HG02973 (cell line): ENCODE results near the gene TUBB2B.
"Not testable (repeated sequence)": the region's sequence is repeated elsewhere in the genome, so short reads cannot be mapped to it uniquely, and the experiment has no call there.

Experiments
- ATAC-seq: cut with Tn5 transposase; IDR thresholded peaks from one replicate; pipeline ENCODE4 v1.9.1; 2021; ENCODE audit warnings: moderate library complexity; ENCODE audit not compliant: unreplicated experiment

Gene TUBB2B

GRCh38 chr6:3212261-3212660 lies 15.2 kb downstream of the TUBB2B start:
- ATAC-seq: no peak

- ATAC-seq: no peak
Measured at GRCh38 chr6:3211681-3212080, 15.8 kb downstream of the TUBB2B start.

DNA sequence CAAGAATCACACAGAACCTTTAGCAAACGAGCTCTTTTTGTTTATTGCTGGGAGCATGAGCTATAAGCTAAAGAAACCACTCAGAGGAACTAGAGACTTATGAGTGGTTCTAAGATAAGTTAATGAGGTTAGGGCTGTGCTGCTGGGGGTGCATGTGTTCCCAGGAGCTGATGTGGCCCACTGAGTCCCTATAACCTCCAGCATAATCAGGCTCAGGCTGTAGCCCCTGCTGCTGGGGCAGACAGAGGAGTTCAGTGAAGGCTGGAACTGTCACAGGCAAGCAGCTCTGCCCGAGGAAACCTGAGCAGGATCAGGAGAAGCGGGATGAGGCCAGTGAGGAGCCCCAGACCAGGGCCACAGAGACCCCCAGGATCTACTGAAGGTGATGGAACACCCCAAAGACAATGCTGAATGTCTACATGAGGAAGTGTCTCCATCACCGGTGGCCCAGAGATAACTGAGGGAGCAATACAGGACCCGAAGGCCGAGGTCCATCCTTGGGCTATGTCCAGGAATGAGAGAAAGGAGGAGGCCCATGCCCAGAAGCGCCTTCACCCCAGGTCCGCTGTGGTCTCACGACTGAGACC lies 17.3 kb downstream of the TUBB2B start:
- no peak for ATAC-seq

DNA sequence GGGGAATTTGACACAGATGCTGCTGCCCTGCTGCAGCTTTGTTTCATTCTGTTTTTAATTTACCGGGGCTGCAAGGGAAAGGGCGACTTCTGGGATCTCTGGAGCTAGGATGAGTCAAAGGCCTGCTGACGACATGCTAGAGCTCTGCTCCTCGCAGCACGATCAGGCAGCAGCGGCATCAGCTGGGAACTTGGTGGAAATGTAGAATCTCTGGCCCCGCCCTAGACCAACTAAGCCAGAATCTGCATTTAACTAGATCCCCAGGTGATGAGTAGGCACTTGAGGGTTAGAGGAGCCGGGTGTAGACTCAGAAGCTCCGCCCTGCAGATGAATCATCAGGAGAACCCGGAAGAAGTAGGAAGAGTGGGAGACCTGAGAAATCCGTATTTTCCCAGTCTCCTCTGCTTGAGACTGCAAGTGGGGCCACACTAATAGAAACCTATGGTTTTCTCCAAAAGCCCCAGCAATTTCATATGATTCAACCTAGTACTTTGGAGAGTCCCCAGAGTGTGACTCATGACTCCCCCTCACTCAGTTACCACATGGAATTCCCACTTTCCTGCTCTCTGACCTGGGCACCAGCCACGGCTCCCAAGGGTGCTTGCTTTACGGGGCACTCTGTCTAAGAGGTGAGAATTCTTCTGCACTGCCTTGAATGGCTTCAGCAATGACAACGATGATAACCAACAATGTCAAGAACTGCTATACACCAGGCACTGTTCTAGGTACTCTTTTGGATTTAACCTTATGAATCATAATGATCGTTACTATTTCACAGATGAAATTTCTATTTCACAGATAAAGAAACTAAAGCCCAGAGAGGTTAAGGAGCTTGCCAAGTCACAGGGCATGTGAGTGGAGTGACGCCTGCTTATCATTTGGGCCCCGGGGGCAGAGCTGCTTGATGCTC lies 18.1 kb downstream of the TUBB2B start:
- peak; percentile 46 for ATAC-seq

GRCh38 chr6:3208775-3209113 lies 18.7 kb downstream of the TUBB2B start:
- no peak for ATAC-seq

GRCh38 chr6:3208098-3208774 lies 19.2 kb downstream of the TUBB2B start:
- no peak for ATAC-seq

- ATAC-seq: no peak
Measured at GRCh38 chr6:3206339-3207015, 21.0 kb downstream of the TUBB2B start.

- no peak for ATAC-seq
Measured at GRCh38 chr6:3205913-3206312, 21.5 kb downstream of the TUBB2B start.

DNA sequence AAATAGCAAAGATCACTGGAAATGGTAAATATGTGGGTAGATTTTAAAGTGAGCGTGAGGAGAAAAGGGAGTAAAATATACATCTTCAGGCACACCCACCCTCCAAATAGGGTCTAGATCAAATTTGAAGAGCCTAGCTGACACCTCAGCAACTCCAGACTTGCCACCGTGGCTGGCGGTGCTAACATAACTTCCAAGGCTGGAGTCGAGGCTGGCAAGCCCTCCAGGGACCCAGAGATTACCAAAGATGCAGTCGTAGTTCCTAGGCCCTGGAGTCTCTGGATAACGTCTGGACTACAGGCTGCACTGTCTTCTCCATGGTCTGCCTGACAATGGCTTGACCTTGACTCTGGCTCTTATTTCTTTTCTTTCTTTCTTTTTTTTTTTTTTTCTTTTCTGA lies 22.5 kb downstream of the TUBB2B start:
- no peak for ATAC-seq

GRCh38 chr6:3202999-3203696 lies 24.3 kb downstream of the TUBB2B start:
- no peak for ATAC-seq

DNA sequence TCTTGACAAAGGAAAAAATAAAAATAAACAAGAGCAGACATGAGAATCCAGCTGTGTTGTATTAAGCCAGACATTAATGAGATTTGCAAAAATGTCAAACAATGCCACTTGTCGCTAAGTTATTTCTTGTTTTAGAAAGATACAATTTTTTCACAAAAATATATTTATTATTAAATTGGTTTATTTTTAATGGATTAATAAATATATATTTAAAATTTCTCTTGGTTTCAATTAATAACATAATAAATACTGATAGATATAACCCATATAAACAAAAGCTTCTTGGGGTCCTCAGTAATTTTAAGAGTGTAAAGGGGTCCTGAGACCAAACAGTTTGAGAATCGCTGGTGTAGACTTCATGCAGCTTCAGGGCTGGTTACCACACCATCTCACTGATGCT lies 26.1 kb downstream of the TUBB2B start:
- no peak for ATAC-seq

- ATAC-seq: no peak
Measured at GRCh38 chr6:3200682-3201081, 26.8 kb downstream of the TUBB2B start.

DNA sequence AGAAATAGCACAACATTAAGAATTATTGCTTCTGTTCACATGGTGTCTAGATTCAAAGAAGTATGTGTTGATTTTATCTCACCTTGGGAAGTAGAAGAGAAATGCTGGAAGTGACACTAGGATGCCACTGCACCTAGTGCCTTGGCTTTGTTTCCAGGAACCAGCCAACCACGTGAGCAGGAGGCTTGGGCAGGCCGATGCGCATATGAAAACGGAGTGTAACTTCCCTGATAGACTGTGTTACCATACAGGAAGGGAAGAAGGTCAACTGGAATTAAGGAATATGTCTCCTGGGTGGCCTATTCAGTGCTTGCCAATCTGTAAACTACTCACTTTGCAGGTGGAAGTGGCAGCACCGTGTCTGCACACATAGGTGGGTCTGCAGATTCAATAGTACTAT lies 28.1 kb downstream of the TUBB2B start:
- no peak for ATAC-seq

DNA sequence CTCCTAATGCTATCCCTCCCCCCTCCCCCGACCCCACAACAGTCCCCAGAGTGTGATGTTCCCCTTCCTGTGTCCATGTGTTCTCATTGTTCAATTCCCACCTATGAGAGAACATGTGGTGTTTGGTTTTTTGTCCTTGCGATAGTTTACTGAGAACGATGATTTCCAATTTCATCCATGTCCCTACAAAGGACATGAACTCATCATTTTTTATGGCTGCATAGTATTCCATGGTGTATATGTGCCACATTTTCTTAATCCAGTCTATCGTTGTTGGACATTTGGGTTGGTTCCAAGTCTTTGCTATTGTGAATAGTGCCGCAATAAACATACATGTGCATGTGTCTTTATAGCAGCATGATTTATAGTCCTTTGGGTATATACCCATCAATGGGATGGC lies 29.7 kb downstream of the TUBB2B start:
- not testable (repeated sequence) for ATAC-seq

DNA sequence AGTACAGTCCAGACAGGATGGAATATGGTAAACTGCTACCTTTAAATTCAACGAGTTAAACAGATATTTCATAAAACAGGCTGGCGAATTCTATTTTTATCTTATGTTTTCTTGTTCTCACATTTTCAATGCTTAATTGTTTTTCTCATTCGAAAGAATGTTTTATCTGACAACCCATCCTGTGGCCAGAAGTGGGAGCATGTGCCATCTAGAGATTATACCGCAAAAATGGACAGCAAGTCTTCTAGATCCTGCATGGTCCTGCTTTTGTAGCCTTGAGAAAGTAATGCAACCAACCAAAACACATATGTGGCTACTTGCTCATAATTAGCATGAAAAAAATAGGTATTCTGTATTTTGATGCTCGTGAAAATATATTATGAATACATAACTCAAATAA lies 30.7 kb downstream of the TUBB2B start:
- no peak for ATAC-seq

DNA sequence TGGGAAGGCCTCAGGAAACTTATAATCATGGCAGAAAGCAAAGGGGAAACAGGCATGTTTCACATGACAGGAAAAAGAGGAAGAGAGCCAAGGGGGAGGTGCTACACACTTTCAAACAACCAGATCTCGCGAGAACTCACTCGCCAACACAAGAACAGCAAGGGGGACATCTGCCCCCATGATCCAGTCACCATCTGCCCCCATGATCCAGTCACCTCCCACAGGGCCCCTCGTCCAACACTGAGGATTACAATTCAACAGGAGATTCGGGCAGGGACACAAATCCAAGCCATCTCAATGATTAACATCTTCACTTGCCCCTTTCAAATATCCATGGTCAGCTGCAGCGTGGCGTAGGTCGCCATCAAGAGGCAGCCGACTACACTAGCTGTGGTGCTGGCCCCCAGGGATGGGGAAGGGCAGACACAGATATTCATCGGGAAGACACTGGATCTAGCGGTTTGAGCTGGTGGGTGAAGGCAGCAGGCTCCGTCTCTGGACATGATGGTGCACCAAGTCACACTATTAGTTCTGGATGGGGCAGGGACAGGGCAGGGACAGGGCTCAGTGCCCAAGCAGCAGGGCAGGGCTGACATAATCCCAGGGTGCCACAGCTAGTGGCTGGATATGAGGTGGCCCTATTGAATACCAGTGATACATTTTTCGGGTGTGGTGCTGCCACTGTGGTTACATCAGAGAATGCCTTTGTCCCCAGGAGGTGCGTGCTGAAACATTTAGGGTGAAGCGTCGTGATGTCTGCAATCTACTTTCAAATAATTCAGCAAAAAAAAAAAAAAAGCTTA lies 31.6 kb downstream of the TUBB2B start:
- ATAC-seq: no peak

DNA sequence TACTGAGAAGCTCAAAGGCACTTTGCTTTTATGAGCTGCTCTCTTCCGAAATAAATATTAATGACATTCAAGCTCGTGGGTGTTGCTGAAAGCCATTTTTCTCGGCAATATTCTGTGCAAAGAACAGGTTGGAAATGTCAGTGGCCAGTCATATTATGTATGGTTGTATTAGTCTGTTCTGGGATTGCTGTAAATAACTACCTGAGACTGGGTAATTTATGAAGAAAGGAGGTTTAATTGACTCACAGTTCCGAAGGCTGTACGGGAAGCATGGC lies 32.1 kb downstream of the TUBB2B start:
- ATAC-seq: no peak

DNA sequence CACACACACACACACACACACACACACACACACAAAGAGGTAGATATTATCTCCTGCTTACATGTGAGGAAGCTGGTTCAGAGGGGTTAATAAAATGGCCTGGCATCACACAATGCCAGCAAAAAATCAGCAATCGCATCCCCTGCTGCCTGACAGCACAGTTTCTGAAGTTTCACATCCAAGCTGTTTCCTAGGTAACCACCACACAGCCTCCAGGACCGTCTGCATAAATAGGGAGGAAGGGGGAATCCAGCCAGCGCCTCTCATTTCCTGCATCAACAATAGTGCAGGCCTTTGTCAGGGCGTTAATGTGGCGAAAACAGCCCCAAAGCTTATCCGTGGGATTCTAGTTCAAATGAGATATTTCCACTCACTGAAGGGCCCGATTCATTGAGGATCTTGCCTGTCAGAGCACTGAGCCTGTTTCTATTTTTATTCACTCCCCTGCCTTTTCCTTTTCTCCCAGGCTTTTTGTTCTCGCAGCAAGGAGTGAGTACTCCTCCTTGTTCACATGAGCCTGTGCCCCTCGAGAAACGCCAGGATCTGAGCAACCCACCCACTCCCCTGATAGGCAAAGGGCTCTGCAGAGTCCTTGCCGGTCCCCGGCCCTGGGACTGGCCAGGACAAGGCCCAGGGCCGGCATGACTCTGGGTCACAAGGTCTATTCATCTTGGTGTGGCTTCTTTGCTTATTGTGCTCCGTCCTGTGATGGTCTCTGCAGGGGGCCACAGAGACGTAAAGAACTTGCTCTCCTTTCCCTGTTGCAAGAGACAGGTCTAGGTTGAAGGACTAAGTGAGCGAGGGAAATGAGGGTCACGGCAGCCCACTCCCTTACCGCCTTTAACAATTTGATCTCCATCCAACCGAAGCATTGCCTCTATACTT lies 32.7 kb downstream of the TUBB2B start:
- ATAC-seq: no peak

DNA sequence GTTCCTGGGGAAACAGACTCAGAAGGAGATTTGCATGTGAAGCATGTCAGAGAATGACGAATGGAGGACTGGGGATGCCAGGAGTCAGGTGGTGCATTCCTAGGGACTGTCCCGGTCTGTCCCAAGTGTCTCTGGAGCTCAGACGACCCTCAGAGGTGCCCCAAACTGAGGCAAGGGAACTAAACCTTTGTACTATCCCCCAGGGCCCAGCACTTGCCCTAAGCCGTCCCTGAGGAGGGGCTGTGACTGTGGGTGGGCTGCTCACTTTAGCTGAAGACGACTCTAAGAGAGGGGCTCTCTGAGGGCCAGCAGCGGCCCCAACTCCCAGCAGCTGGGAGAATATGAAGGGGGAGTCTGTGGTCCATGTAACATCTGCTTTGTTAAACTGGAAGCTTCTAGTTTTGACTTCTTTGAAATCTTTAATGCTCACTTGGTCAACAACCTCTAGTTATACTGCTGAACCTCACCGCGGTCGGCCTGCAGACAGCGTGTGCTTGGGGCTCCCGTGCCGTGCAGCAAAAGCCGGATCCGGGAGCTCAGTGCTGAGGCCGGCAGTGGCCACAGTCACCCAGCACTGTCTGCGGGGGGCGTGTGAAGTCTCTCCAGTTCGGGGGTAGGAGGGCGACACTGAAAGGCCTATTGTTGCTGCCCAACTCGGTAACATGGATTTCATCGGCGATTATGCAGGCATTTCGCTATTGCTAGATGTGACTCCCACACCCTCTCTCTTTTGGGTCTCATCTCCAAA lies 34.2 kb downstream of the TUBB2B start:
- no peak for ATAC-seq
